CD1c-positive myeloid dendritic cell (primary cell): Measurements from ENCODE around the gene LRCH4.

Source experiments
- DNase-seq: peaks from one replicate; pipeline ENCODE4 v3.0.0-alpha.2; 2016; ENCODE audit errors: extremely low spot score

Gene LRCH4

GRCh38 chr7:100606313-100606712, 20.4 kb upstream of the LRCH4 start:
- no peak for DNase-seq

- peak; percentile 86 for DNase-seq
Observed at GRCh38 chr7:100604976-100605911, 19.3 kb upstream of the LRCH4 start.

GRCh38 chr7:100604028-100604975, 18.4 kb upstream of the LRCH4 start:
- peak; percentile 85 for DNase-seq

- DNase-seq = no peak
Observed at GRCh38 chr7:100603726-100604027, 17.7 kb upstream of the LRCH4 start.

- DNase-seq = no peak
Observed at GRCh38 chr7:100602889-100603725, 17.2 kb upstream of the LRCH4 start.

- DNase-seq = no peak
Observed at GRCh38 chr7:100600730-100601038, 14.8 kb upstream of the LRCH4 start.

- DNase-seq = no peak
Observed at GRCh38 chr7:100599911-100600729, 14.2 kb upstream of the LRCH4 start.

- DNase-seq = no peak
Observed at GRCh38 chr7:100598425-100598824, 12.5 kb upstream of the LRCH4 start.

- no peak for DNase-seq
Observed at GRCh38 chr7:100595188-100595587, 9.3 kb upstream of the LRCH4 start.

GRCh38 chr7:100591596-100591995, 5.7 kb upstream of the LRCH4 start:
- no peak for DNase-seq

- DNase-seq = no peak
Observed at GRCh38 chr7:100590077-100590737, 4.3 kb upstream of the LRCH4 start.

GRCh38 chr7:100589341-100589947, 3.5 kb upstream of the LRCH4 start:
- DNase-seq = no peak

- DNase-seq = peak; percentile 31
Observed at GRCh38 chr7:100588438-100588837, 2.5 kb upstream of the LRCH4 start.

- DNase-seq = peak; percentile 99
Observed at GRCh38 chr7:100586266-100587025, 517 bp upstream of the LRCH4 start, which contains the start of gene FBXO24. FBXO24 (plus strand) TSS chr7:100586328; CDS start chr7:100586626, 298 bp downstream.

- peak; percentile 64 for DNase-seq
Observed at GRCh38 chr7:100584683-100585510, 1.0 kb downstream of the LRCH4 start.

- peak; percentile 73 for DNase-seq
Observed at GRCh38 chr7:100584054-100584682, 1.8 kb downstream of the LRCH4 start.

- DNase-seq = peak; percentile 83
Observed at GRCh38 chr7:100583132-100584053, 2.5 kb downstream of the LRCH4 start.
